HG02759 (cell line): ENCODE measurements around the gene FHL1.

Experiments
- ATAC-seq: cut with Tn5 transposase; IDR thresholded peaks from one replicate; pipeline ENCODE4 v1.9.1; 2021; ENCODE audit warnings: mild to moderate bottlenecking, moderate library complexity; ENCODE audit not compliant: unreplicated experiment

Gene FHL1

GRCh38 chrX:136183917-136184316 is 36.6 kb downstream of the FHL1 start:
- no peak for ATAC-seq

- no peak for ATAC-seq
These were observed 38.2 kb downstream of the FHL1 start for GRCh38 chrX:136185401-136186022.

GRCh38 chrX:136186023-136186413 is 38.7 kb downstream of the FHL1 start:
- ATAC-seq: no peak

- no peak for ATAC-seq
These were observed 41.9 kb downstream of the FHL1 start for GRCh38 chrX:136189222-136189621.

- no peak for ATAC-seq
These were observed 42.8 kb downstream of the FHL1 start for GRCh38 chrX:136190038-136190713.

GRCh38 chrX:136191171-136191570 is 43.8 kb downstream of the FHL1 start:
- ATAC-seq: no peak

- ATAC-seq: no peak
These were observed 44.8 kb downstream of the FHL1 start for GRCh38 chrX:136192135-136192534.

GRCh38 chrX:136192839-136193414 is 45.6 kb downstream of the FHL1 start:
- ATAC-seq: no peak

GRCh38 chrX:136193771-136194170 is 46.4 kb downstream of the FHL1 start:
- no peak for ATAC-seq

- no peak for ATAC-seq
These were observed 47.2 kb downstream of the FHL1 start for GRCh38 chrX:136194536-136194935.

- no peak for ATAC-seq
These were observed 47.9 kb downstream of the FHL1 start for GRCh38 chrX:136195247-136195646.

- ATAC-seq: no peak
These were observed 49.4 kb downstream of the FHL1 start for GRCh38 chrX:136196691-136197155.

- no peak for ATAC-seq
These were observed 50.7 kb downstream of the FHL1 start for GRCh38 chrX:136198010-136198409.

- no peak for ATAC-seq
These were observed 51.4 kb downstream of the FHL1 start for GRCh38 chrX:136198678-136199243.

- ATAC-seq: no peak
These were observed 52.0 kb downstream of the FHL1 start for GRCh38 chrX:136199365-136199764.

GRCh38 chrX:136200466-136200865 is 53.1 kb downstream of the FHL1 start:
- no peak for ATAC-seq

GRCh38 chrX:136201601-136202000 is 54.3 kb downstream of the FHL1 start:
- no peak for ATAC-seq

GRCh38 chrX:136202889-136203288 is 55.6 kb downstream of the FHL1 start:
- no peak for ATAC-seq

- no peak for ATAC-seq
These were observed 56.1 kb downstream of the FHL1 start for GRCh38 chrX:136203438-136203837.

GRCh38 chrX:136203951-136204350 is 56.6 kb downstream of the FHL1 start:
- ATAC-seq: no peak

GRCh38 chrX:136204571-136204970 is 57.2 kb downstream of the FHL1 start:
- ATAC-seq: no peak

- no peak for ATAC-seq
These were observed 58.6 kb downstream of the FHL1 start for GRCh38 chrX:136205882-136206380.
